RKO (cell line): ENCODE results near the gene ADARB2.

Experiments used
- DNase-seq: peaks from one replicate; pipeline ENCODE4 v3.0.0-alpha.2; 2016; ENCODE audit warnings: low spot score

The ADARB2 gene

GRCh38 chr10:1128649-1129048 is 608.7 kb downstream of the ADARB2 start:
- DNase-seq = no peak

- no peak for DNase-seq
Observed at GRCh38 chr10:1128115-1128514, 609.2 kb downstream of the ADARB2 start.

GRCh38 chr10:1127629-1128028 is 609.7 kb downstream of the ADARB2 start:
- DNase-seq = no peak
